Right lobe of liver (tissue), 6 donors: ENCODE data around the gene CRYBB1. TPM values are rescaled to one million over a fixed set of nuclear protein-coding genes. Genes with fewer than 3 reads are reported as not detected.

ENCODE experiments used
- ATAC-seq, 4 donors: fragments of 200-7000 bp; cut with Tn5 transposase; one replicate each; pipeline ENCODE4 v1.9.1; 2020; ENCODE audit warnings: mild to moderate bottlenecking in 4 of 4, moderate library complexity in 4 of 4
- DNase-seq, 3 donors: peaks; one replicate each; pipeline ENCODE4 v3.0.0-alpha.2; 2020
- H3K27ac ChIP-seq, 3 donors: fragments of 200-600 bp; one replicate each; pipeline ENCODE4 v1.8.0; 2022
- H3K27me3 ChIP-seq, 2 donors: fragments of 200-600 bp; one replicate each; pipeline ENCODE4 v1.8.0; 2022
- H3K36me3 ChIP-seq, 4 donors: fragments of 200-600 bp; sonication (generic) in 1 of 4; one replicate each; pipeline versions ENCODE4 v1.5.1 to v1.8.0; 2017 to 2022; ENCODE audit warnings: control low read depth in 1 of 4
- H3K4me1 ChIP-seq, 4 donors: fragments of 200-600 bp; sonication (generic) in 1 of 4; one replicate each; pipeline versions ENCODE4 v1.5.1 to v1.8.0; 2017 to 2022; ENCODE audit warnings: control low read depth in 1 of 4
- H3K4me3 ChIP-seq, 3 donors: fragments of 200-600 bp; one replicate each; pipeline ENCODE4 v1.8.0; 2022
- H3K9me3 ChIP-seq, 4 donors: fragments of 200-600 bp; sonication (generic) in 1 of 4; one replicate each; pipeline versions ENCODE4 v1.5.1 to v1.8.0; 2017 to 2022; ENCODE audit warnings: control low read depth in 1 of 4
- POLR2A ChIP-seq: fragments of 450-650 bp; IDR thresholded peaks from one replicate; pipeline ENCODE4 v1.6.1; 2017; ENCODE audit warnings: antibody characterized with exemption, mild to moderate bottlenecking
- WGBS: methylation state at CpG from one replicate; pipeline ENCODE4 v1.1.6; 2018; ENCODE audit warnings: low coverage, low lambda C conversion rate; ENCODE audit not compliant: insufficient coverage; ENCODE audit errors: missing lambda C conversion rate; 5-methylcytosine and 5-hydroxymethylcytosine counted together
- intact Hi-C, 2 donors: fragments of 100-400 bp; cut with DNase I; formaldehyde crosslinking; loops; one replicate each; pipeline versions ENCODE4 v1.11.2 to v1.14.1; 2022
- total RNA-seq, 6 experiments: library from RNA; depleted of rRNA in 2 of 6; stranded (reverse); fragments of >200 nt in 2 of 6; fragmentation: NEBNext Ultra II Directional in 3 of 6; extraction: Animal tissue kit (Norgen Biotek cat#: 25700) in 3 of 6; gene quantifications; one replicate each; pipeline versions ENCODE4 v1.1.0 to v1.2.4, GENCODE V29; 2016 to 2023
- TF ChIP-seq, protein P1 (sequence below), 4 donors: fragments of 200-600 bp in 3 of 4; fragments of 450-650 bp in 1 of 4; IDR thresholded peaks; one replicate each; pipeline versions ENCODE4 v1.5.1 to v1.8.0; 2016 to 2022; ENCODE audit warnings: antibody characterized with exemption in 4 of 4, mild to moderate bottlenecking in 2 of 4
- donor health status: DM: no; HTN: yes; CAD: no.
- donor health status: DM: no; HTN: no; CAD: no.
- donor health status: DM: no; HTN: no; CAD: no.
- donor health status: DM: no; HTN: yes; CAD: no.
- donor health status: DM: no; HTN: yes; CAD: no.

CRYBB1 gene
- total RNA-seq, 6 experiments from 2014 or later, result 0.53 to 0.59 TPM; not detected in 4

GRCh38 chr22:26563022-26563421 is 54.8 kb downstream of the CRYBB1 start:
- DNase-seq (peak in 1 of 3 donors; percentile 70), ATAC-seq (peak; percentile 11 to 58 (median 44))
- no peak for TF ChIP-seq POLR2A
- TF ChIP-seq, protein P1, sequence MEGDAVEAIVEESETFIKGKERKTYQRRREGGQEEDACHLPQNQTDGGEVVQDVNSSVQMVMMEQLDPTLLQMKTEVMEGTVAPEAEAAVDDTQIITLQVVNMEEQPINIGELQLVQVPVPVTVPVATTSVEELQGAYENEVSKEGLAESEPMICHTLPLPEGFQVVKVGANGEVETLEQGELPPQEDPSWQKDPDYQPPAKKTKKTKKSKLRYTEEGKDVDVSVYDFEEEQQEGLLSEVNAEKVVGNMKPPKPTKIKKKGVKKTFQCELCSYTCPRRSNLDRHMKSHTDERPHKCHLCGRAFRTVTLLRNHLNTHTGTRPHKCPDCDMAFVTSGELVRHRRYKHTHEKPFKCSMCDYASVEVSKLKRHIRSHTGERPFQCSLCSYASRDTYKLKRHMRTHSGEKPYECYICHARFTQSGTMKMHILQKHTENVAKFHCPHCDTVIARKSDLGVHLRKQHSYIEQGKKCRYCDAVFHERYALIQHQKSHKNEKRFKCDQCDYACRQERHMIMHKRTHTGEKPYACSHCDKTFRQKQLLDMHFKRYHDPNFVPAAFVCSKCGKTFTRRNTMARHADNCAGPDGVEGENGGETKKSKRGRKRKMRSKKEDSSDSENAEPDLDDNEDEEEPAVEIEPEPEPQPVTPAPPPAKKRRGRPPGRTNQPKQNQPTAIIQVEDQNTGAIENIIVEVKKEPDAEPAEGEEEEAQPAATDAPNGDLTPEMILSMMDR (IDR thresholded peaks at IDR 0.05), result peak in 2 of 4 donors; percentile 9 to 42
- Histone ChIP-seq H3K36me3 (peaks cover 0 to 14% (median 1%) of the 10 kb centered on the region in 4 donors), H3K27me3 (no peaks in the 10 kb centered on the region), H3K27ac (peak overlapping the region in 1 of 3 donors; percentile 89), H3K4me3 (no peak overlapping the region), H3K4me1 (peaks cover 2 to 59% (median 25%) of the 10 kb centered on the region in 4 donors), H3K9me3 (no peaks in the 10 kb centered on the region)
- WGBS, result 34% methylated on average over 5 of the region's 5 CpGs
- intact Hi-C loops, result no loop called here

DNA sequence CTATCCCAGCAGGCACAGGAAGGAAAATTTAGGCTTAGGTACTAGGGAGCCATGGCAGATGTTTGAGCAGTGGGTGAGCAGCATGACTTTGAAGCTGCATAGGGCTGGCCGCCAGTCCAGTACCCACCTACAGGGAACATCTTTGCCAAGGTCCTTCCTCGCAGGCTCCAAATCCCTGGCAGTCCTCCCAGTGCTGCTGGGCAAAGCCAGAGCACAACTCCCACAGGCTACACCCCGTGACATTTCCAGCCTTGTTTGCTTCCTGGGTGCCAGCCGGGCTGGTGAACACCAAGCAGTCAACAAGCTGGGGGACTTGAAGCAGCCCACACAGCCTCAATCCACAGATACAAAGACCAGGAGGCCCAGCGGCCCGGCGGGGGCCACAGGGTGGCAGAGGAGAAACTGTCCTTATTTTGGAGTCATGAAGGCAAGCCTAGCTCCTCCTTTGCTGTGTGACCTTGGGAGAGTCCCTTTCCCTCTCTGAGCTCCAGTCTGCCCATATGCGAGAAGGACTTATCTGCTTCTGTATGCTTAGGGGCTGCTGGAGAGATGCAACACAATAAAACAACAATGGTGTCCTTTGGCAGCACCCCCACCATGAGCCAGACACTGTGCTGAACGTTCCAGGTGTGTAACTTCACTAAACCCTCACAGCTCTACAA is 55.9 kb downstream of the CRYBB1 start:
- no peaks in the 10 kb centered on the region for H3K9me3 ChIP-seq
- peaks cover 2 to 67% (median 30%) of the 10 kb centered on the region in 4 donors for H3K4me1 ChIP-seq
- TF ChIP-seq, protein P1 (IDR thresholded peaks at IDR 0.05), result peak in 1 of 4 donors; percentile 23
- TF ChIP-seq POLR2A, result no peak
- intact Hi-C loops, result no loop called here
- peaks cover 0 to 11% (median 1%) of the 10 kb centered on the region in 4 donors for H3K36me3 ChIP-seq
- H3K27ac ChIP-seq, result peak overlapping the region; percentile 54 to 89 (median 57)
- no peaks in the 10 kb centered on the region for H3K27me3 ChIP-seq
- 28% methylated on average over 2 of the region's 9 CpGs for WGBS
- H3K4me3 ChIP-seq, result no peak overlapping the region
- peak; percentile 90 to 96 (median 95) for DNase-seq
- peak; percentile 57 to 79 (median 68) for ATAC-seq

DNA sequence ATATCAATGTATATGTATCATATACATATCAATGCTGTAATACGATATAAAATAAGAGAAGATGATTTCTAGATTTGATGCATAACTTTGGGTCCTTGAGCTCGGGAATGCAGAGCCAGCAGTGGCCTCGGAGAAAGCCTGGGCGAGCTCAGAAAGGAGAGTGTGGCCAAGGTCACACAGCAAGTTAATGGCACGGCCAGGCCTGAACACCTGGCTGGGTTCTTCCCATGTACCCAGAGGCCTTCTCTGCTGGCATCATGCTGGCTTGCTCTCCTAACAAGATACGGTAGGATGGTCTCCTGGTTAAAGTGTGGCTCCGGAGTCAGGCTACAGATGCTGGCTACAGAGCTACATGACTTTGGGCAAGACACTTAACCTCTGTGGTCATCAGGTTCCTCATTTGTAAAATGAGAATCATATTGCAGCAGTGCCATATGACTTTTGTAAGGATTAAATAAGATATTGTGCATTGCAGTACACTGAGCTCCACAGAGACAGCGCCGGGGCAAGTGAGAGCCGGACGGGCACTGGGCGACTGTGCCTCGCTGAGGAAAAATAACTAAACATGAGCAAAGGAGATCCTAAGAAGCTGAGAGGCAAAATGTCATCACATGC is 57.8 kb downstream of the CRYBB1 start:
- Histone ChIP-seq H3K27me3 (no peaks in the 10 kb centered on the region), H3K27ac (peak overlapping the region in 2 of 3 donors; percentile 66 to 95), H3K36me3 (peaks cover 0 to 9% (median 1%) of the 10 kb centered on the region in 4 donors), H3K9me3 (no peaks in the 10 kb centered on the region), H3K4me1 (peaks cover 2 to 85% (median 39%) of the 10 kb centered on the region in 4 donors), H3K4me3 (no peak overlapping the region)
- no peak for ATAC-seq
- WGBS, result 62% methylated on average over 10 of the region's 13 CpGs
- no peak for TF ChIP-seq POLR2A
- TF ChIP-seq, protein P1 (IDR thresholded peaks at IDR 0.05), result no peak
- intact Hi-C loops, result no loop called here
- no peak for DNase-seq

DNA sequence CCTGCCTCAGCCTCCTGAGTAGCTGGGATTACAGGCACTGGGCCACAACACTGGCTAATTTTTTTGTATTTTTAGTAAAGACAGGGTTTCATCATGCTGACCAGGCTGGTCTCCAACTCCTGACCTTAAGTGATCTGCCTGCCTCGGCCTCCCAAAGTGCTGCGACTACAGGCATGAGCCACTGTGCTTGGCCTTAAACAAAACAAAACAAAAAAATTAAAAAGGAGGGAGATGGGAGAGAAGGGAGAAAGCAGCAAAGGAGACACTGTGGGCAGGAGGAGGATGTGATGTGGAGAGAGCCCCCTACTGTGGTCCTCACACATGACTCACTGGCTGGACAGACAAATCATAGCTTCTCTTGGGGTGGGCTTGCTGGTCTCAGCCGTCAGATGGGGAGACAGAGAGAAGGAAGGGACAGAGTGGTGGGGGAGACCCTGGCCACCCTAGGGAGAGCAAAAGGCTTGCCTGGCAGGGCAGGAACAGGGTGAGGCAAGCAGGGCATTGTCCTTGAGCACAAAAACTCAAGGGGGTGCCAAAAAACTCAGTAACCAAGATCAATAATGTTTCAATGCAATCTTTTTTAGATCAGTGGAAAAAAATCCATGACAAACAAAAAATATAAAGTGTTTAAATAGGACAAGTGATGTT is 59.5 kb downstream of the CRYBB1 start:
- WGBS, result 20% methylated on average over 2 of the region's 3 CpGs
- ATAC-seq, result peak; percentile 36 to 49 (median 38)

More for the DNA sequence above, 59.5 kb downstream of the CRYBB1 start:
- Histone ChIP-seq H3K9me3 (no peaks in the 10 kb centered on the region), H3K27me3 (no peaks in the 10 kb centered on the region), H3K4me1 (peaks cover 2 to 91% (median 41%) of the 10 kb centered on the region in 4 donors), H3K4me3 (peak overlapping the region in 1 of 3 donors; percentile 12), H3K36me3 (no peaks in the 10 kb centered on the region), H3K27ac (peak overlapping the region; percentile 66 to 95 (median 76))
- intact Hi-C loops, result no loop called here
- DNase-seq, result peak in 2 of 3 donors; percentile 54 to 67
- TF ChIP-seq POLR2A, result no peak
- TF ChIP-seq, protein P1 (IDR thresholded peaks at IDR 0.05), result no peak
